ENCODE results near the gene FSTL3.
"Not testable (repeated sequence)": the region's sequence is repeated elsewhere in the genome, so short reads cannot be mapped to it uniquely, and the experiment has no call there.

Gene FSTL3

DNA sequence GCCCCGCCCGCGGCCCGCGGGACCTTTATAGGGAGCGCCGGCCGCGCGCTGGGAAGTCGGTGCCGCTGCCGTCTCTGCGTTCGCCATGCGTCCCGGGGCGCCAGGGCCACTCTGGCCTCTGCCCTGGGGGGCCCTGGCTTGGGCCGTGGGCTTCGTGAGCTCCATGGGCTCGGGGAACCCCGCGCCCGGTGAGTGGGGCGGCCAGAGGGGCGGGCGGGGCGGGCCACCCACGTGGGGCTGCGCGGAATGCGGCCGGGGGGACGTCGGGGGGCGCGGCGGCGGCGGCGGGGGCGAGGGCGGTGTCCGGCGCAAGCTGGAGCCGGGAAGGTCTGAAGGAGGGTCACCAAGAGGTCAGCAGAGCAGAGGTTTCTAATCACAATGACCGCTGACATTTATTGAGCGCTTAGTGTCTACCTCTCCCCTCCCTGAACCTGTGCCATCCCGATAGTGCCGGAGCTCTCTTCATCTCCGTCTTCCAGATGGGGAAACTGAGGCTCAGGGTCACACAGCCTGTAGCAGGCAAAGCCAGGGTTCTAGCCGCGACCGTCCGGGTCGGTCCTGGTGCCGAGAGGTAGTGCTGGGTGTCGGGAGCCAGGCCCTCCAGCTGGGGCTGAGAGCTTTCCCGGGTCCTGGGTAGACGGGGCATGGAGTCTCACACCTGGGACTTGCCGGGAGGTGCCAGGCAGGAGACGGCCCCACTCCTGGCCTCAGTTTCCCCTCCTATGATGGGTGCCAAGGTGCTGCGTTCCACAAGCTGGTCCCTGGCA lies at the start of gene FSTL3:
Gene FSTL3 (plus strand): TSS at position 54 of the 767 bp plus-strand sequence. CDS start 32 bp downstream, at position 86.
- no peak for DNase-seq

DNA sequence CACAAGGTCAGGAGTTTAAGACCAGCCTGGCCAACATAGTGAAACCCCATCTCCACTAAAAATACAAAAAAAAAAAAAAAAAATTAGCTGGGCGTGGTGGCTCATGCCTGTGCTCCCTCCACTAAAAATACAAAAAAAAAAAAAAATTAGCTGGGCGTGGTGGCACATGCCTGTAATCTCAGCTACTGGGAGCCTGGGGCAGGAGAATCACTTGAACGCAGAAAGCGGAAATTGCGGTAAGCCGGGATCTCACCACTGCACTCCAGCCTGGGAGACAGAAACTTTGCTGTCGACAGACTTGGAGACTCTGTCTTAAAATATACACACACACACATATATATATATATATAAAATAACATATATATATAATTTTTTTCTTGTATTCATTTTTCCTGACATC lies 49.6 kb upstream of the FSTL3 start:
- DNase-seq: not testable (repeated sequence)

DNA sequence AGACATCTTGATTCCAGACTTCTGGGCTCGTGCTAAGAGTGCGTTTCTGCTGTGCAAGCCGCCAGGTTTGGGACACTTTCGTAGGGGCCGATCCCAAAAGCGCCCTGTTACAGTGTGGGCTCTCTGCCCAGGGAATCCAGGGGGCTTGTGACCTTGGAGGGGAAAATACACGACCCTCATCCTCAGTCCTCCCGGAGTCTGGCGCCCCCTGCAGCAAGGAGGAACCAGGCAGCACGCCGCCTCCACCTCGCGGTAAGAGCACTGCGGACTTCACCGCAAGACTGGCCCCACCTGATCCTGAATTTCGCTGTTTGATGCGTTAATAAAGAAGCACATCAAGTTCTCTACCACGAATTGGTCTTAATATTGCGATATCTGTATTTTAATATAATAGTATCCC lies 48.0 kb upstream of the FSTL3 start:
- no peak for DNase-seq

DNA sequence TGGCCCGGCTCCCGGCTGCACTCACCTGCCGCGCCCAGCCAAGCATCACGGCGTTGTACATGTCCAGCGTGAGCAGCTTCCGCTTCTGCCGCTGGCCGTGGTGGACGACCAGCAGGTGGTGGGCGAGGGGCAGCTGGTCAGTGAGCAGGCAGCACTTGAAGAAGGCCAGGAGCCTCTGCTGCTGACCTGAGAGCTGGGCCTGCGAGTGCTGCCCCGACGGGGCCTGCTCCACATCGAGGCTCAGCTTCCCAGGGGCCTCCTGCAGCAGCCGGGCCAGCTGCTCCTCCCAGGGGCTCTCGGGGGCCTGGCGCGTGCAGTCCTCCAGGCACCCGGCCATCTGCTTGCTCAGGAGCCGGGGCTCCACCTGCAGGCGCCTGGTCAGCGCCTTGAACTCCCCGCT lies 46.7 kb upstream of the FSTL3 start:
- DNase-seq: peak; percentile 11

- no peak for DNase-seq
Measured at GRCh38 chr19:629961-630714, 46.1 kb upstream of the FSTL3 start.

DNA sequence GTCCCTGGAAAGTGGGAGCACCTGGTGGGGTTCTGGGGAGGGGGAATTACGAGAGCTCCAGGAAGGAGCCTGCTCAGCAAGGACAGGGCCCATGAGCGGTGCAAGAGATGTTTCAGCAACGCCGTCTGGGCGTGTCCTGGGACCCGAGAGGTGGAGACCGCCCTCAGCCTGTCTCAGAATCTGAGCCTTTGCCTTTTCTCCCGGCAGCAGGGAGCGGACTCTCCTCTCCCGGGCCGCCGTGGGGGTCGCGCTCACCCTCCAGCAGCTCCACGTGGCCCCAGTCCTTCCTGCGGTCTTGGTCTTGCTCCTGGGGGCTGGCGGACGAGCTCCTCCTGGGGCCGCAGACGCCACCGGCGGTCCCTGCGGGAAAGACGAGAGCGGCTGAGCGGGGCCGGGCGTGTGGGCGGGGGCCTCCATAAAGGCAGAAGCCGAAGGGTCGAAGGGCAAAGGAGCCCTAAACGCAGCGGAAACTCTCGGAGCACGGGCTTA lies 43.6 kb upstream of the FSTL3 start:
- DNase-seq: peak; percentile 19

GRCh38 chr19:633068-633785 lies 43.0 kb upstream of the FSTL3 start, which contains the start of gene POLRMT:
POLRMT (minus strand) TSS chr19:633537; CDS start chr19:633512, 25 bp downstream.
- peak; percentile 75 for DNase-seq

DNA sequence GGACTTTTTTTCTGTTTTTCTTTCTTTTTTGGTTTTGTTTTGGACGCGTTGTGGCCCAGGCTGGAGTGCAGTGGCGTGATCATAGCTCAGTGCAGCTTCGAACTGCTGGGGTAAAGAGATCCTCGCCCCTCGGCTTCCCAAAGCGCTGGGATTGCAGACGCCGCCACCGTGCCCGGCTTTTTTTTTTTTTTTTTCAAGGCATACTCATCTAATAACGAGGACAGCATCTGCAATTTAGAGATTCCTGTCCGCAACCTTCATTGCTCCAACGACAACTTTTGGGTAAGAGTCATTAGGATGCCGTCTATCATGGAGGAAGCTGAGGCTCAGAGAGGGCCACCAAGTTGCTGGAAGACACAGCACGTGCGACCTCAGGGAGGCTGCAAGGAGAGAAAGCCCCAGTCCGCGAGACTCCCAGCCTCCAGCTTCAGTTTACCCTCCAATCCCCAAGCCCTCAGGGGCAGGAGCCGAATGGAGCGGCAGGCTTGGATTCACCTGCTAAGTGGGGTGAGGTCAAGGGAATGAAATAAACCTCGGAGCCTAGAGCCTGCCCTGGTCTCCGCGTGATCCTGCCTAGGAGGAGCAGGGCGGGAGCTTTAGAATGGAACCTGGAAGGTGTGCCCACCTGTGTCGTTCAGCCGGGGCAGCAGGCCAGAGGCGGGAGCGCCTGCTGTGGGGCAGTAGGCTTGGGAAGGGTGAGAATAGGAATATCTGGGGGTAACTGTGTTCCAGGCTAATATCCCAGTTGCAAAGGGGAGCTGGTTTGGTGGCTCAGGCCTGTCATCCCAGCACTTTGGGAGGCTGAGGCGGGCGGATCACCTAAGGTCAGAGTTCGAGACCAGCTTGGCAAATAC lies 42.2 kb upstream of the FSTL3 start:
- DNase-seq: no peak

GRCh38 chr19:634975-635652 lies 41.1 kb upstream of the FSTL3 start:
- DNase-seq: no peak

GRCh38 chr19:638906-639252 lies 37.3 kb upstream of the FSTL3 start:
- DNase-seq: no peak

DNA sequence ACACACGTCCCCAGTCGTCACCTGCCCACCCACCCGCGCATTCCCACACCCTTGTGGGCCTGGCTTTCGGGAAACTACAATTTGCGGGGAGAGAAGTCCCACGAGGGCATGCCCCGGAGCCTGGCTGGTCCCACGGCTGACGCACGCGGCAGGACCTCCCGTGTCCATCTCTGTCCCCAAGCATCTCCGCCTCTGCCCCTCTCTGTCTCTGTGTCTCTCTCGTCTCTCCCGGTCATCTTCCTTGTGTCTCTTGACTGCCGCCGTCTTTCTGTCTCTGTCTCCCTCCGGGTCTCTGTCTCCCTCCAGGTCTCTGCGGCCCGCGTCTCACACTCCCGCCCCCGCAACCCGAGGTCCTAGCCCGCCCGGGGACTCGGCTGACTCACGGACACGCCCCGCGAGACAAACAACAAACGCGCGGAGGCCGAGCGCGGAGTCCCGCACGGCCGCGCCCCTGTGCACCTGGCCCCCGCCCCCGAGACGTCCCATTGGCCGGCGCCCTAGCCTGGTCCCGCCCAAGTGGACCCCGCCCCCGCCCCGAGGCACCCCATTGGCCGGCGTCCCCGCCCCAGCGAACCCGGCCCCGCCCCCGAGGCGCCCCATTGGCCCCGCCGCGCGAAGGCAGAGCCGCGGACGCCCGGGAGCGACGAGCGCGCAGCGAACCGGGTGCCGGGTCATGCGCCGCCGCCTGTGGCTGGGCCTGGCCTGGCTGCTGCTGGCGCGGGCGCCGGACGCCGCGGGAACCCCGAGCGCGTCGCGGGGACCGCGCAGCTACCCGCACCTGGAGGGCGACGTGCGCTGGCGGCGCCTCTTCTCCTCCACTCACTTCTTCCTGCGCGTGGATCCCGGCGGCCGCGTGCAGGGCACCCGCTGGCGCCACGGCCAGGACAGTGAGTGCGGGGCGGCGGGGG lies 36.7 kb upstream of the FSTL3 start, which contains the start of gene FGF22:
Gene FGF22 (plus strand): TSS at position 627 of the 908 bp plus-strand sequence. CDS start 47 bp downstream, at position 674.
- peak; percentile 56 for DNase-seq

- DNase-seq: no peak
Measured at GRCh38 chr19:640161-640558, 36.0 kb upstream of the FSTL3 start.

DNA sequence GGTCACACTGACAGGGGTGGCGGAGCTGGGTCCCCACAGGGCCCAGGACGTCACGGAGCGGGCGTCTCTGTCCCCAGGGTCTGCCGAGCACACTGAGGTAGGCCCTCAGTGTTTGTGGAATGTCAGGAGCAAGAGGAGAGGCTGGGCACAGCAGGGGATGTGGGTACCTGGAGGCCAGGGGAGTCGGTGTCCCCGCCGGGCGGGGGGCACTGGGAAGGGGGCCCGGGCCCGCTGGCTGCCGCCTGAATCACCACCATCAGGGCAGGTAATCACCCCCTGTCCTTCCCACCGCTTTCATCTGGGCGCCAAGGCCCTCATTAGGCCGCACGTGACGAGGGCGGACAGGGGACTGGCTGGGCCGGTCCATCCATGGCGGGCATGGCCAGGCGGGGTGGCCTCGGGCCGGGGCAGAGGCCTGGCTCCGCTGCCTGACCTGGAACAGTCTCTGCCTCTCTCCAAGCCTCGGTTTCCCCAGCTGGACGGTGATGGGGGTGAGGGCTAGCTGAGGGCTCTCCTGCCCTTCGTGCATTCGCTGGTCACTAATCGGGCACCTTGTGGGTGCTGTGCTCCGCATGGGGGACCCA lies 35.5 kb upstream of the FSTL3 start:
- no peak for DNase-seq

- no peak for DNase-seq
Measured at GRCh38 chr19:641702-642101, 34.5 kb upstream of the FSTL3 start.

DNA sequence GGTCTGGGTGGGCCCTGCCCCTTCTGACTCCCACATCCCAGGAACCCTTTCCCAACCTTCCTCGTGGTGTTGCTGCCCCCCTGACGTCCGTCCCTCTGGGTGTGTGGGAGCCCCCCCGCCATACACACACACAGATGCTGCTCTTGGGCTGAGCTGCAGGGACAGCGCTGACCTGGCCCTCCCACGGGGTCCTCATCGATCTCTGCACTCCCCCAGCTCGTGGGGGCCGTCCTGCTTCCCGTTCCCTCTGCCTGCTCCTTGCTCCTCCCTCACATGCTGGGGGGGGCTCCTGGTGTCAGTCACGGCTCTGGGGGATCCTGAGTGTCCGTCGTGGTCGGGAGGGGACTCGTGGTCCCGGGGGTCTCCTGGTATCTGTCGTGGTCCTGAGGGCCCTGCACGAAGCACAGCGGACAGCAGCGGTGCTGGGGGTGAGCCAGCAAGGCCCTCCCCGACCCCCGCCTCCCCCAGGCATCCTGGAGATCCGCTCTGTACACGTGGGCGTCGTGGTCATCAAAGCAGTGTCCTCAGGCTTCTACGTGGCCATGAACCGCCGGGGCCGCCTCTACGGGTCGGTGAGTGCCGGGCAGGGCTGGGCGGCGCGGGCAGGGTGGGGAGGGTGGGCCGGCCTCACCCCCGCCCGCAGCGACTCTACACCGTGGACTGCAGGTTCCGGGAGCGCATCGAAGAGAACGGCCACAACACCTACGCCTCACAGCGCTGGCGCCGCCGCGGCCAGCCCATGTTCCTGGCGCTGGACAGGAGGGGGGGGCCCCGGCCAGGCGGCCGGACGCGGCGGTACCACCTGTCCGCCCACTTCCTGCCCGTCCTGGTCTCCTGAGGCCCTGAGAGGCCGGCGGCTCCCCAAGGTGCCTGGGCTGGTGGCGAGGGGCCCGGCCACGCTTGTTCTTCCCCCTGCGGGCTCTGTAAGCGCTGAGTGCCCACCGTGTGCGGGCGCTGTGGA lies 33.1 kb upstream of the FSTL3 start:
- DNase-seq: no peak

DNA sequence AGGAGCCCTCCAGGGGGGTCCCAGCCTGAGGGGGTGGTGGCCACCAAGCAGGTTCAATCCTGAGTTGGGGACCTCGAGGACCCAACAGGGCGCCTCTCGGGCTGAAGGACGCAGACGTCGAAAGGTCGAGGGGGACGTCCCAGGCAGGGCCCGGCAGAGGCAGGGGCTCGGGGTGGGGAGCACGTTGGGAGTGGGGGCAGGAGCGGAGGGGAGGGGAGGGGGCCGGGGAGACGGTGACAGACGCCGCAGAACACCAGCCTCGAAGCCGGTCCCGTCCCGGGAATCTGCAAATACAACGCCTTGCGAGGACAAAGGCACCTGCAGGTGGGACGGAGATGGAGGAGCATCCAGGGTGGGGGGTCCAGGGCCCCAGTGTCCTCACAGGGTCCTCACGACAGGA lies 32.5 kb upstream of the FSTL3 start:
- no peak for DNase-seq

DNA sequence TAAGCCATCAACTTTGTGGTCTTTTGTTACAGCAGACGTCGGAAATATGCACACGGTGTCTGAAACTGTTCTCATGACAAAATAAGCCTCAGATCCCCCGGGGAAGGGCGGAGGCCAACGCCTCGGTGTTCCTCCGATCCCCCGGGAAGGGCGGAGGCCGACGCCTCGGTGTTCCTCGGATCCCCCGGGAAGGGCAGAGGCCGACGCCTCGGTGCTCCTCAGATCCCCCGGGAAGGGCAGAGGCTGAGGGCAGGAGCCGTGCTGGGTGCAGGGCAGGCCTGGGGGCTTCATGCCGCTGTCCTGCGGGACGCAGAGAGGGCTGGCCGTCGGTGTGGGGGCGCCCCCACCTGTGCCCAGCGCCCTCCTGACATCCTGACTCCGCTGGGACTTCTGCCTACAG lies 31.8 kb upstream of the FSTL3 start:
- no peak for DNase-seq

DNA sequence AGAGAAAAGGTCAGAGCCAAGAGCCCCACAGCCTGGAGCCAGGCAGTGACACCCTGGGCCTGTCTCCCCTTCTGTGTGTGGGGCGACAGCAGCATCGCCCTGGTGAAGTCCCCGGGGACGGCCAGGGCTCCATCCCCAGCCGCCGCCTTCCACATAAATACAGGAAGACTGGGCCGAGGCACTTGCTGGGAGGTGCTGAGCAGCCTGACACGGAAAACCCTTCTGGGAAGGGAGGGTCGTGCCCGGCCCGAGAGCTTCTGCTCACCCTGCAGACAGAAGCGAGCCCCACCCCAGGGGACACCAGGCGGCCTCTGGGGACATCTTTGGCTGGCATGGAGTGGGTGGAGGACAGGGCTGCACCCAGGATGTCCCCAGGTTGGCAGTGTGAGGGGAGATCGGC lies 31.4 kb upstream of the FSTL3 start:
- no peak for DNase-seq

Measured in NCI-H510A treated with DMSO at 0.1 percent for 48 hours (cell line).